Spleen (tissue), 11 donors: ENCODE results near the gene XG. TPM values are rescaled to one million over a fixed set of nuclear protein-coding genes. Genes with fewer than 3 reads are reported as not detected.
"Not testable (repeated sequence)": the region's sequence is repeated elsewhere in the genome, so short reads cannot be mapped to it uniquely, and the experiment has no call there.

ENCODE experiments used
- DNase-seq: peaks from one replicate; pipeline ENCODE4 v3.0.0-alpha.2; 2020
- H3K27ac ChIP-seq, 8 donors: fragments of 200-600 bp; sonication (generic) in 7 of 8; 1 replicate in 4 of 8; 2 replicates in 4 of 8; pipeline versions ENCODE4 v1.5.0 to v1.8.0; 2016 to 2021; ENCODE audit warnings: inconsistent platforms in 4 of 8, mild to moderate bottlenecking in 4 of 8, moderate library complexity in 1 of 8
- H3K27me3 ChIP-seq, 7 donors: fragments of 200-600 bp; sonication (generic) in 6 of 7; replicated peaks in 1 of 7; 1 replicate in 4 of 7; 2 replicates in 3 of 7; pipeline versions ENCODE4 v1.5.0 to v1.8.0; 2016 to 2021; ENCODE audit warnings: inconsistent platforms in 3 of 7, mild to moderate bottlenecking in 1 of 7
- H3K36me3 ChIP-seq, 6 donors: fragments of 200-600 bp; sonication (generic) in 5 of 6; 1 replicate in 4 of 6; 2 replicates in 2 of 6; pipeline versions ENCODE4 v1.5.0 to v1.8.0; 2016 to 2021; ENCODE audit warnings: inconsistent platforms in 2 of 6
- H3K4me1 ChIP-seq, 6 donors: fragments of 200-600 bp; sonication (generic) in 5 of 6; 1 replicate in 3 of 6; 2 replicates in 3 of 6; pipeline versions ENCODE4 v1.5.0 to v1.8.0; 2016 to 2021; ENCODE audit warnings: inconsistent platforms in 3 of 6
- H3K4me3 ChIP-seq, 8 donors: fragments of 200-600 bp; sonication (generic) in 7 of 8; 1 replicate in 4 of 8; 2 replicates in 4 of 8; pipeline versions ENCODE4 v1.5.0 to v1.8.0; 2016 to 2021; ENCODE audit warnings: inconsistent platforms in 4 of 8, mild to moderate bottlenecking in 4 of 8, moderate library complexity in 2 of 8
- H3K9me3 ChIP-seq, 8 donors: fragments of 200-600 bp; sonication (generic) in 7 of 8; 1 replicate in 4 of 8; 2 replicates in 4 of 8; pipeline versions ENCODE4 v1.5.0 to v1.8.0; 2016 to 2021; ENCODE audit warnings: inconsistent platforms in 4 of 8
- CTCF ChIP-seq, 11 experiments: fragments of 200-600 bp in 7 of 11; fragments of 450-650 bp in 4 of 11; sonication (generic) in 4 of 11; IDR thresholded peaks in 8 of 11; conservative IDR thresholded peaks in 3 of 11; 1 replicate in 7 of 11; 2 replicates in 4 of 11; pipeline versions ENCODE4 v1.4.0 to v1.8.0; 2016 to 2021; ENCODE audit warnings: antibody characterized with exemption in 11 of 11, inconsistent platforms in 4 of 11, mild to moderate bottlenecking in 1 of 11
- POLR2A ChIP-seq, 3 donors: fragments of 450-650 bp; IDR thresholded peaks; one replicate each; pipeline ENCODE4 v1.5.1; 2017; ENCODE audit warnings: antibody characterized with exemption in 3 of 3, mild to moderate bottlenecking in 1 of 3
- POLR2AphosphoS5 ChIP-seq, 3 donors: sonication (generic); formaldehyde crosslinking; IDR thresholded peaks; one replicate each; pipeline ENCODE4 v1.5.1; 2017; ENCODE audit warnings: antibody characterized with exemption in 3 of 3
- WGBS, 5 donors: extraction: QIAGEN DNeasy Blood & Tissue Kit in 3 of 5; methylation state at CpG; one replicate each; pipeline versions ENCODE4 v1.1.5 to v1.1.7; 2013 to 2018; 5-methylcytosine and 5-hydroxymethylcytosine counted together
- intact Hi-C: fragments of 100-400 bp; cut with DNase I; formaldehyde crosslinking; loops from one replicate; pipeline ENCODE4 v1.15.0; 2023; ENCODE audit warnings: low total_unique reads
- polyA plus RNA-seq, 3 donors: library from polyadenylated mRNA; stranded (reverse); fragments of 200-250 nt; gene quantifications; one replicate each; pipeline ENCODE4 v1.2.1, GENCODE V29; 2013
- total RNA-seq, 7 donors: library from RNA; depleted of rRNA in 3 of 7; stranded (reverse); fragments of >200 nt in 3 of 7; fragmentation: NEBNext Ultra II Directional in 4 of 7; extraction: Animal tissue kit (Norgen Biotek cat#: 25700) in 4 of 7; gene quantifications; one replicate each; pipeline versions ENCODE4 v1.1.0 to v1.2.1, GENCODE V29; 2016 to 2021
- donor health status: healthy with polysubstance abuse.
- donor health status: DM: no; HTN: no; CAD: no; lungs with moderate emphysema.
- donor health status: DM: no; HTN: no; CAD: no.
- donor health status: Bipolar disorder and iron deficiency.
- donor health status: healthy.
- donor health status: DM: no; HTN: no; CAD: no.
- donor health status: DM: yes; HTN: yes; CAD: no.

XG gene
- total and polyA plus RNA-seq, 10 donors, result 0.03 to 0.87 (median 0.20) TPM; not detected in 4

- DNase-seq, H3K4me1 ChIP-seq, H3K36me3 ChIP-seq, H3K27me3 ChIP-seq, H3K9me3 ChIP-seq, H3K27ac ChIP-seq: not testable (repeated sequence)
- peak overlapping the region in 1 of 8 donors; percentile 38 for H3K4me3 ChIP-seq
- intact Hi-C loops, result loop anchor here (5.0 kb wide), 1 partner anchor 170 kb away; no protein-coding TSS in a partner anchor
- WGBS, 5 donors, result 25 to 92% (median 30%) methylated on average over 4 to 16 of the region's 16 CpGs
- peak; percentile 22 to 73 (median 58) for TF ChIP-seq CTCF (IDR thresholded peaks at IDR 0.05 in 8 of 11, conservative IDR thresholded peaks at IDR 0.05 in 3 of 11)
These were observed 60.5 kb downstream of the XG start for GRCh38 chrX:2812161-2812907.

GRCh38 chrX:2817036-2817435 is 65.2 kb downstream of the XG start:
- intact Hi-C loops, result no loop called here

GRCh38 chrX:2819345-2820135 is 67.7 kb downstream of the XG start:
- H3K4me3 ChIP-seq, result no peak overlapping the region
- H3K27ac ChIP-seq, result no peak overlapping the region
- TF ChIP-seq CTCF (IDR thresholded peaks at IDR 0.05 in 8 of 11, conservative IDR thresholded peaks at IDR 0.05 in 3 of 11) (peak in 1 of 11 experiments; percentile 19), POLR2AphosphoS5 (IDR thresholded peaks at IDR 0.05) (no peak)
- H3K36me3 ChIP-seq, result no peaks in the 10 kb centered on the region
- H3K4me1 ChIP-seq, result no peaks in the 10 kb centered on the region
- no peak for DNase-seq
- H3K9me3 ChIP-seq, result no peaks in the 10 kb centered on the region
- intact Hi-C loops, result no loop called here
- WGBS, 5 donors, result 71 to 88% (median 77%) methylated on average over 9 of the region's 9 CpGs
- H3K27me3 ChIP-seq, result peaks cover 0 to 29% (median 0%) of the 10 kb centered on the region in 7 donors

More at GRCh38 chrX:2817036-2817435, 65.2 kb downstream of the XG start:
- Histone ChIP-seq H3K36me3 (no peaks in the 10 kb centered on the region), H3K4me3 (no peak overlapping the region), H3K9me3 (no peaks in the 10 kb centered on the region), H3K27ac (no peak overlapping the region), H3K4me1 (peaks cover 0 to 3% (median 0%) of the 10 kb centered on the region in 6 donors), H3K27me3 (peaks cover 0 to 23% (median 0%) of the 10 kb centered on the region in 7 donors)
- WGBS, 5 donors, result 62 to 73% (median 68%) methylated on average over 2 of the region's 2 CpGs
- DNase-seq, result no peak
- TF ChIP-seq POLR2AphosphoS5 (IDR thresholded peaks at IDR 0.05) (no peak), POLR2A (IDR thresholded peaks at IDR 0.05) (no peak), CTCF (IDR thresholded peaks at IDR 0.05 in 8 of 11, conservative IDR thresholded peaks at IDR 0.05 in 3 of 11) (no peak)
